Common myeloid progenitor, CD34-positive (primary cell): Measurements from ENCODE around the gene XIRP1.

ENCODE experiments used
- CTCF ChIA-PET: fragments of 350-600 bp; sonication (Branson Sonifier 250); formaldehyde crosslinking; loops from one replicate; lab custom pipeline; 2021; ENCODE audit warnings: antibody characterized with exemption; lab: Charles Lee
- POLR2A ChIA-PET: fragments of 350-600 bp; sonication (Branson Sonifier 250); formaldehyde crosslinking; loops from one replicate; lab custom pipeline; 2021; ENCODE audit warnings: antibody characterized with exemption; lab: Charles Lee
- DNase-seq, 3 donors: peaks; one replicate each; pipeline versions ENCODE4 v3.0.0 to v3.0.0-alpha.2; 2013
- H3K27ac ChIP-seq, 2 experiments: 1 replicate in 1 of 2; 2 replicates in 1 of 2; pipeline ENCODE4 v1.7.0; 2013; ENCODE audit warnings: inconsistent platforms in 2 of 2, low read length in 2 of 2, mild to moderate bottlenecking in 2 of 2, low read depth in 1 of 2, moderate library complexity in 1 of 2; ENCODE audit not compliant: severe bottlenecking in 2 of 2, insufficient read depth in 1 of 2, poor library complexity in 1 of 2
- H3K27me3 ChIP-seq, 5 experiments: replicated peaks in 2 of 5; 1 replicate in 3 of 5; 2 replicates in 2 of 5; pipeline versions ENCODE4 v1.6.1 to v1.7.0; 2013; ENCODE audit warnings: low read length in 4 of 5, mild to moderate bottlenecking in 2 of 5, moderate library complexity in 2 of 5, inconsistent platforms in 1 of 5; ENCODE audit not compliant: insufficient read depth in 5 of 5, control insufficient read depth in 4 of 5
- H3K36me3 ChIP-seq, 4 experiments: 1 replicate in 2 of 4; 2 replicates in 2 of 4; pipeline versions ENCODE4 v1.6.1 to v1.7.0; 2013; ENCODE audit warnings: low read length in 3 of 4, control low read depth in 1 of 4, mild to moderate bottlenecking in 1 of 4; ENCODE audit not compliant: control insufficient read depth in 4 of 4, insufficient read depth in 4 of 4
- H3K4me1 ChIP-seq, 4 experiments: 1 replicate in 3 of 4; 2 replicates in 1 of 4; pipeline versions ENCODE4 v1.6.1 to v1.7.1; 2013; ENCODE audit warnings: low read length in 3 of 4, mild to moderate bottlenecking in 3 of 4, control low read depth in 1 of 4, inconsistent platforms in 1 of 4, moderate library complexity in 1 of 4; ENCODE audit not compliant: control insufficient read depth in 4 of 4, insufficient read depth in 4 of 4; ENCODE audit errors: control extremely low read depth in 1 of 4
- H3K4me3 ChIP-seq, 7 experiments: 1 replicate in 4 of 7; 2 replicates in 3 of 7; pipeline versions ENCODE4 v1.5.1 to v1.7.0; 2013; ENCODE audit warnings: mild to moderate bottlenecking in 7 of 7, low read length in 6 of 7, moderate library complexity in 6 of 7, inconsistent platforms in 2 of 7, low read depth in 2 of 7, control low read depth in 1 of 7; ENCODE audit not compliant: insufficient read depth in 4 of 7, control insufficient read depth in 1 of 7; ENCODE audit errors: extremely low read depth in 1 of 7
- H3K9me3 ChIP-seq, 5 experiments: 1 replicate in 4 of 5; 2 replicates in 1 of 5; pipeline versions ENCODE4 v1.6.1 to v1.7.1; 2013; ENCODE audit warnings: low read length in 4 of 5, mild to moderate bottlenecking in 2 of 5, inconsistent platforms in 1 of 5, low read depth in 1 of 5, moderate library complexity in 1 of 5; ENCODE audit not compliant: control insufficient read depth in 4 of 5, insufficient read depth in 2 of 5; ENCODE audit errors: control extremely low read depth in 1 of 5
- WGBS: methylation state at CpG from one replicate; pipeline ENCODE4 v1.1.5; 2013; ENCODE audit not compliant: insufficient coverage; 5-methylcytosine and 5-hydroxymethylcytosine counted together

The XIRP1 gene

DNA sequence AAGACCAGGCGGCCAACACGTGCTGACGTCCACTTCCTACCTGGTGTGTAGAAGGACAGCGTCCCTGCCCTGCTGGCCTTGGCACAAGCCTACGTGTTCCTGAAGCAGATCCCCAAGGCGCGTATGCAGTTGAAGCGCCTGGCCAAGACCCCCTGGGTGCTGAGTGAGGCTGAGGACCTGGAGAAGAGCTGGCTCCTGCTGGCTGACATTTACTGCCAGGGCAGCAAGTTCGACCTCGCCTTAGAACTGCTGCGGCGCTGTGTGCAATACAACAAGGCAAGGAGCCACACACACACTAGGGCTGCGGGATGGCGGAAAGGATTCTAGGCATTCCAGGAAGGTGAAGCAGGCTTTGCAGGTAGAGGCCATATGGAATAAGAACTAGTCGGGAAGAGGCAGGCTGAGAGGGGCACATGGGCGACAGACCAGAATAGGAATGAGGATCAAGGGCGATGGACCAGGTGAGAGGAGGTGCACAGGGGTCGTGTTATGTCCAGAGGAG is 54.9 kb downstream of the XIRP1 start:
- POLR2A ChIA-PET = no interaction called here
- Histone ChIP-seq H3K9me3 (no peaks in the 10 kb centered on the region), H3K27ac (no peak overlapping the region), H3K4me3 (no peak overlapping the region), H3K27me3 (no peaks in the 10 kb centered on the region), H3K4me1 (peaks cover 0 to 27% (median 23%) of the 10 kb centered on the region in 4 experiments), H3K36me3 (peaks cover 0 to 15% (median 11%) of the 10 kb centered on the region in 4 experiments)
- CTCF ChIA-PET = interaction anchor here (1.6 to 2.4 kb wide), 3 partner anchors 11 to 151 kb away, joined by 5 to 9 read pairs (median 9); no protein-coding TSS in a partner anchor
- DNase-seq = no peak
- 98% methylated on average over 17 of the region's 18 CpGs for WGBS

DNA sequence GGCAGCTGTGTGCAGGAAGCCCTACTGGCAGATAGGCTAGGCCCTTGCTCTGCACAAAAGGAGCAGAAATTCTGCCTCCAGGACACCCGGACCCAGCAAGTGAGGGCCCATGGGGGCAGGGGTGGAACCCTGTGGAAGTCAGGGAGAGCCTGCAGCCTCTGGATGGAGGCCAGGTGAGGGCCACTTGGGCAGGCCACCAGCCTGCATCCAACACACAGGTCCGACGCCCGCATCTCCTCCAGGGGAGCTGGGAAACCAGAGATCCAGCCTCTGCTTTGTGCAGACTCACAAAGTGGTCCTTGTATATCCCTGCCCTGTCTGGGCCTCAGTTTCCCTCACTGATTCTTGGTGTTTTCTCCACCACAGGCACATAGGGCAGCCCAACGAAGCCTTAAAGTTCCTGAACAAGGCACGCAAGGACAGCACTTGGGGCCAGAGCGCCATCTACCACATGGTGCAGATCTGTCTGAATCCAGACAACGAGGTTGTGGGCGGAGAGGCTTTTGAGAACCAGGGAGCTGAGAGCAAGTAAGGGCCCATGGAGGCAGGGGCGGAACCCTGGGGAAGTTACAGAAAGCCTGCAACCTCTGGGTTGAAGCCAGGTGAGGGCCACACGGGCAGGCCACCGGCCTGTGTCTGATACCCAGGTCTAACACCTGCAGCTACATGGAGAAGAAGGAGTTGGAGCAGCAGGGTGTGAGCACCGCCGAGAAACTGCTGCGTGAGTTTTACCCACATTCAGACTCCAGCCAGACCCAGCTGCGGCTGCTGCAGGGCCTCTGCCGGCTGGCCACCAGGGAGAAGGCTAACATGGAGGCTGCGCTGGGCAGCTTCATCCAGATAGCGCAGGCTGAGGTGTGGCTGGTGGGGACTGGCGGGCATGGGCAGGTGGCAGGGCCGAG is 55.6 kb downstream of the XIRP1 start:
- peaks cover 0 to 20% (median 17%) of the 10 kb centered on the region in 4 experiments for H3K4me1 ChIP-seq
- CTCF ChIA-PET = interaction anchor here (1.0 to 2.4 kb wide), 5 partner anchors 9 to 151 kb away, joined by 3 to 9 read pairs (median 5); no protein-coding TSS in a partner anchor
- no peak overlapping the region for H3K27ac ChIP-seq
- DNase-seq = no peak
- H3K9me3 ChIP-seq = no peaks in the 10 kb centered on the region
- H3K27me3 ChIP-seq = no peaks in the 10 kb centered on the region
- H3K36me3 ChIP-seq = peaks cover 0 to 12% (median 6%) of the 10 kb centered on the region in 4 experiments
- no peak overlapping the region for H3K4me3 ChIP-seq
- 92% methylated on average over 21 of the region's 21 CpGs for WGBS
- POLR2A ChIA-PET = interaction anchor here (0.6 kb wide), 1 partner anchor 25 kb away, joined by 3 read pairs; no protein-coding TSS in a partner anchor

DNA sequence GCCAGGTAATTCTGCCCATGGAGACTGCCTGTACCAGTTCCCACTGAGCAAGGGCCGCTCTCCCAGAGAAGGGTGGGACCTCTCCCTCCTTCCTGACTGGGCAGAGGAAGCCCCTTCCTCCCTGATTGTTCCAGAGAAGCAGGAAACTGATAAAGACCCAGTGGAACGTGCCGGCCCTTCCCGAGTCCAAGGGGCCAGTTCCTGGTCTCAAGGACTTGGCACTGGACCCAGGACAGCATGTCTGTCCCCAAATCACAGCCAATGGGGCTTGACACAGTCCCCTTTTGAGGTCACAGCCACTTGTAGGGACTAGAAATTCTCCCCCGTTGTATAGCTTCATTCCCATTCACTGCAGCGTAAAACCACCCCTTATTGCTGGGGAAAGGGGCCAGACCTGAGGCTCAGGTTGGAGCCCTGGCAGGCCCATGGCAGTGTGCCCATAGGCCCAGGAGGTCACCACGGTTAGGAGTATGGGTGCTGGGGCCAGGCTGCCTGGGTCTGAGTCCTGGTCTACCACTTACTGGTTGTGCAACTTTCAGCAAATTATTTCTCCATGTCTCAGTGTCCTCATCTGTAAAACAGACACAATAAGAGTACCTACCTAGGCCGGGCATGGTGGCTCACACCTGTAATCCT is 57.1 kb downstream of the XIRP1 start:
- DNase-seq = no peak
- Histone ChIP-seq H3K27ac (no peak overlapping the region), H3K9me3 (no peaks in the 10 kb centered on the region), H3K27me3 (no peaks in the 10 kb centered on the region), H3K4me1 (peaks cover 2 to 8% (median 6%) of the 10 kb centered on the region in 4 experiments), H3K36me3 (peaks cover 0 to 5% (median 1%) of the 10 kb centered on the region in 4 experiments), H3K4me3 (no peak overlapping the region)
- 99% methylated on average over 7 of the region's 8 CpGs for WGBS
- POLR2A ChIA-PET = no interaction called here
- CTCF ChIA-PET = interaction anchor here (1.0 to 2.8 kb wide), 5 partner anchors 10 to 18 kb away, joined by 3 to 9 read pairs (median 4); no protein-coding TSS in a partner anchor

DNA sequence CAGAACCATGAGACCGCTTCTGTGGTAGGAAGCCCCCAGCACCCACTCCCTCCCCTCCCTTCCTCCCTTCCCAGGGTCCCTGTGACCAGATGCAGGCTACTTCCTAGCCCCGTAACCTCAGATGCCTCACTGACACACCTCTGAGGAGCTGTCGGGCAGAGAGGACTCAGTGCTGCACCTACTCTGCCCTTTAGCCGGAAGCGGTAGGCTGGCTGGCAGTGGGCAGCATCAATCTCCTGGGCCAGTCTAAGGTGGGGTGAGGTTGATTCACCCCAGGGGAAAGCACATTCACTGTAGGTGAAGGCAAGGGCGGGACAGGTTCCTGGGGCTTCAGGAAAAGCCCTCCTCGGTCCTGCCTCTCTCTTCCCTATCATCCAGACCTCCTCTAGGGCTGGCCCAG is 58.1 kb downstream of the XIRP1 start:
- no peak overlapping the region for H3K4me3 ChIP-seq
- ChIA-PET CTCF (interaction anchor here (1.0 to 11.3 kb wide), 9 partner anchors 9 to 155 kb away, joined by 3 to 122 read pairs (median 5); no protein-coding TSS in a partner anchor), POLR2A (interaction anchor here (1.0 kb wide), 1 partner anchor 9 kb away, joined by 3 read pairs; no protein-coding TSS in a partner anchor)
- 89% methylated on average over 6 of the region's 7 CpGs for WGBS
- no peaks in the 10 kb centered on the region for H3K9me3 ChIP-seq
- H3K27me3 ChIP-seq = no peaks in the 10 kb centered on the region
- H3K36me3 ChIP-seq = peaks cover 0 to 2% (median 0%) of the 10 kb centered on the region in 4 experiments
- peaks cover 0 to 12% (median 6%) of the 10 kb centered on the region in 4 experiments for H3K4me1 ChIP-seq
- no peak for DNase-seq
- no peak overlapping the region for H3K27ac ChIP-seq

DNA sequence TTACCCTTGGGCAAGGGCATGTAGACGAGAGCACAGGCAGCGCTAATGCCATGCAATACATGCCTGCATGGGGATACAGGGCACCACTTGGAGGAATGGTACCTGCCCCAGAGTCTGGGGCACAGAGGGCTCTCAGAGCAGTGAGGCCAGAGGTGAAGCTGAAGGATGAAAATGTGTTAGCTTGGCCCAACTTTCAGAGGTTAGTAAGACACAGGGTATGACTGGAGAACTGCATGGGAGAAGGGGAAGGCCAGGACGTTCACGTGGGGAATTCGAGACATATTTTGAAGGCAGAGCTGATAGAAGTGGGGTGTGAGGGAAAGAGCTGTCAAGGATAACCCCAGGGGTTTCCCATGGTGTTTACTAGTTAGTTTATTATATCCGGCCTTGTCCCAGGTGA is 58.6 kb downstream of the XIRP1 start:
- H3K9me3 ChIP-seq = no peaks in the 10 kb centered on the region
- H3K27me3 ChIP-seq = no peaks in the 10 kb centered on the region
- CTCF ChIA-PET = interaction anchor here (0.7 to 11.3 kb wide), 9 partner anchors 8 to 155 kb away, joined by 3 to 122 read pairs (median 5); no protein-coding TSS in a partner anchor
- 82% methylated on average over 6 of the region's 6 CpGs for WGBS
- peaks cover 2 to 17% (median 8%) of the 10 kb centered on the region in 4 experiments for H3K4me1 ChIP-seq
- DNase-seq = no peak
- no peak overlapping the region for H3K27ac ChIP-seq
- POLR2A ChIA-PET = interaction anchor here (1.0 kb wide), 1 partner anchor 10 kb away, joined by 3 read pairs; no protein-coding TSS in a partner anchor
- no peak overlapping the region for H3K4me3 ChIP-seq
- peaks cover 0 to 2% (median 0%) of the 10 kb centered on the region in 4 experiments for H3K36me3 ChIP-seq
